GM10266 (cell line): ENCODE measurements around the gene LIMCH1.
"Not testable (repeated sequence)": the region's sequence is repeated elsewhere in the genome, so short reads cannot be mapped to it uniquely, and the experiment has no call there.

ENCODE experiments used
- DNase-seq: peaks from one replicate; pipeline ENCODE4 v3.0.0; 2012; ENCODE audit errors: extremely low spot score
- CTCF ChIP-seq: IDR thresholded peaks from 2 replicates; pipeline ENCODE4 v1.5.1; 2012; ENCODE audit warnings: mild to moderate bottlenecking, low read depth; ENCODE audit not compliant: control insufficient read depth, insufficient read depth; ENCODE audit errors: missing control alignments

LIMCH1 gene

GRCh38 chr4:41646862-41647261 is 108.9 kb downstream of the LIMCH1 start:
- no peak for DNase-seq
- no peak for TF ChIP-seq CTCF

- DNase-seq: no peak
- no peak for TF ChIP-seq CTCF
Measured at GRCh38 chr4:41647383-41647782, 109.4 kb downstream of the LIMCH1 start.

GRCh38 chr4:41651150-41651549 is 113.2 kb downstream of the LIMCH1 start:
- DNase-seq: not testable (repeated sequence)

- TF ChIP-seq CTCF: no peak
- DNase-seq: no peak
Measured at GRCh38 chr4:41652971-41653370, 115.0 kb downstream of the LIMCH1 start.

- TF ChIP-seq CTCF: no peak
- no peak for DNase-seq
Measured at GRCh38 chr4:41653523-41653922, 115.6 kb downstream of the LIMCH1 start.

- no peak for DNase-seq
- TF ChIP-seq CTCF: no peak
Measured at GRCh38 chr4:41655177-41655576, 117.2 kb downstream of the LIMCH1 start.

GRCh38 chr4:41656106-41656505 is 118.1 kb downstream of the LIMCH1 start:
- DNase-seq: no peak
- no peak for TF ChIP-seq CTCF

- no peak for TF ChIP-seq CTCF
- DNase-seq: no peak
Measured at GRCh38 chr4:41656572-41657520, 118.9 kb downstream of the LIMCH1 start.
